Stimulated activated CD8-positive, alpha-beta memory T cell treated with anti-CD3 and anti-CD28 coated beads, Interleukin-15, amount 100 ng/mL, for 1 hour (primary cell): ENCODE results near the gene NBEAL2.

Experiments used
- DNase-seq: peaks from one replicate; pipeline ENCODE4 v3.0.0-alpha.2; 2020; ENCODE audit warnings: low read depth

The NBEAL2 gene

GRCh38 chr3:47042231-47042791 lies 62.8 kb downstream of the NBEAL2 start:
- DNase-seq, result no peak

GRCh38 chr3:47047069-47047468 lies 67.6 kb downstream of the NBEAL2 start:
- DNase-seq, result no peak

DNA sequence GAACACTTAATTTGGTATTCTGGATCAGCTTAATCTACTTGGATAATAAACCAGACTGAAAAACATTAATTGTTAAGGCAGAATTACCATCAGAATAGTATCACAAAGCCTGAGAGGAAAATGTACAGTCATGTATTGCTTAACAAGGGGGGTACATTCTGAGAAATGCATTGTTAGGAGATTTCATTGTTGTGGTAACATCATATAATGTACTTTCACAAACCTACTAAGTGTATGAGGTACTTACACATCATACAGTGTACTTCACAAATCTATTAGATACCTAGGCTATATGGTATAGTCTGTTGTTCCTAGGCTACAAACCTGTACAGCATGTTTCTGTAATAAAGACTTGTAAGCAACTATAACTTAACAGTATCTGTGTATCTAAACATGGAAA lies 68.2 kb downstream of the NBEAL2 start:
- DNase-seq, result no peak

GRCh38 chr3:47054412-47054811 lies 74.9 kb downstream of the NBEAL2 start:
- no peak for DNase-seq

- DNase-seq, result no peak
Measured at GRCh38 chr3:47056705-47057104, 77.2 kb downstream of the NBEAL2 start.

DNA sequence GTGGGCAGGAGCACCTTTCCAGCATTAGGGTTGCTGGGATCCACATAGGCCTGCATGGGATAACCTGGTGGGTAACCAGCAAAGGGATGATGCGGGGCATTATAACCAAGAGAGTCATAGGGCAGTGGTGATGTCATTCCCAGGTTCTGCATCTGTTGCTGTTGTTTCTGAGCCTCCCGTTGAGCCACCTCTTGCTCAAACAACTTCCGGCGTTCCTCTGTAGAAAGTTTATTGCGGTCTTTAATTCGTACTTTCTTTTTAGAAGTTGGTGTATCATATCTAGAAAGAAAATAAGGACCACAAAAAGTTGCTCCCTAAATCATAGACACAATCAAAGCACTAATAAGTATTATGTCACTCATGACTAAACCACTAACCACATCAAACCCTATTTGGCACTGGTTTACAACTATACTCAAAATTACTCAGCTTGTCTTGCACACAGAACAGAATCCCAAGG lies 77.8 kb downstream of the NBEAL2 start:
- DNase-seq, result peak; percentile 18
